GM12878 (cell line): Measurements from ENCODE around the gene GMPR2. TPM values are rescaled to one million over a fixed set of nuclear protein-coding genes. Genes with fewer than 3 reads are reported as not detected.

Experiments
- ATAC-seq: fragments of 200-7000 bp; cut with Tn5 transposase; 3 replicates; pipeline ENCODE4 v1.9.1; 2020; ENCODE audit warnings: mild to moderate bottlenecking, moderate library complexity
- BruUV-seq: library from RNA; stranded (reverse); fragments of 400-500 nt; replicated peaks from 2 replicates; lab custom pipeline; 2021; lab: Mats Ljungman, UMichigan
- CTCF ChIA-PET: fragments of 300-600 bp; sonication (Branson Sonifier 250); formaldehyde crosslinking; extraction: SDS; loops from one replicate; lab custom pipeline; 2021; ENCODE audit warnings: inconsistent platforms; lab: Yijun Ruan, JAX
- POLR2A ChIA-PET: fragments of 350-600 bp; formaldehyde crosslinking; extraction: SDS; loops from one replicate; lab custom pipeline; 2021; ENCODE audit warnings: inconsistent platforms; lab: Charles Lee
- RAD21 ChIA-PET: fragments of 300-600 bp; sonication (Branson Sonifier 250); formaldehyde crosslinking; loops from one replicate; lab custom pipeline; 2023; ENCODE audit warnings: antibody characterized with exemption; ENCODE audit not compliant: unreplicated experiment; lab: Charles Lee
- SMC1A ChIA-PET: fragments of 300-600 bp; sonication (Branson Sonifier 250); formaldehyde crosslinking; loops from one replicate; lab custom pipeline; 2023; ENCODE audit not compliant: unreplicated experiment, uncharacterized antibody; lab: Charles Lee
- DNase-seq: peaks from one replicate; pipeline ENCODE4 v3.0.0-alpha.2; 2011; ENCODE audit warnings: low read depth, low spot score
- FAIRE-seq: peaks from 3 replicates; lab custom pipeline; 2011; peaks lifted over from hg19 to GRCh38; lab: Jason Lieb, UNC
- H2AFZ ChIP-seq: 2 replicates; pipeline ENCODE4 v1.6.0; 2011; ENCODE audit warnings: low read depth, low read length, control low read depth; ENCODE audit not compliant: control insufficient read depth
- H3K27ac ChIP-seq: 2 replicates; pipeline ENCODE4 v1.5.1; 2011; ENCODE audit warnings: control low read depth; ENCODE audit not compliant: control insufficient read depth, insufficient read depth
- H3K27me3 ChIP-seq, 2 experiments: replicated peaks in 1 of 2; 2 replicates each; pipeline versions ENCODE4 v1.6.0 to v1.6.1; 2011; ENCODE audit warnings: low read length in 1 of 2; ENCODE audit not compliant: control insufficient read depth in 2 of 2, insufficient read depth in 2 of 2
- H3K36me3 ChIP-seq, 2 experiments: 2 replicates each; pipeline ENCODE4 v1.5.1; 2011; ENCODE audit warnings: low read length in 1 of 2; ENCODE audit not compliant: control insufficient read depth in 2 of 2, insufficient read depth in 2 of 2
- H3K4me1 ChIP-seq: 2 replicates; pipeline ENCODE4 v1.6.1; 2011; ENCODE audit warnings: mild to moderate bottlenecking, low read length, moderate library complexity, mixed read lengths; ENCODE audit not compliant: control insufficient read depth, insufficient read depth
- H3K4me2 ChIP-seq: 2 replicates; pipeline ENCODE4 v1.6.0; 2011; ENCODE audit warnings: control low read depth; ENCODE audit not compliant: control insufficient read depth, insufficient read depth
- H3K4me3 ChIP-seq: fragments of 200-600 bp; sonication (generic); 2 replicates; pipeline ENCODE4 v1.5.1; 2016
- H3K79me2 ChIP-seq: 2 replicates; pipeline ENCODE4 v1.6.0; 2011; ENCODE audit warnings: low read length; ENCODE audit not compliant: control insufficient read depth, insufficient read depth
- H3K9ac ChIP-seq: 2 replicates; pipeline ENCODE4 v1.8.0; 2011; ENCODE audit warnings: low read length, control low read depth, mixed read lengths; ENCODE audit not compliant: control insufficient read depth, insufficient read depth
- H3K9me3 ChIP-seq: replicated peaks from 3 replicates; pipeline ENCODE4 v1.5.1; 2011; ENCODE audit warnings: mild to moderate bottlenecking, low read length; ENCODE audit not compliant: control insufficient read depth, insufficient read depth
- H4K20me1 ChIP-seq: 2 replicates; pipeline ENCODE4 v1.6.0; 2011; ENCODE audit not compliant: control insufficient read depth, insufficient read depth
- BCL3 ChIP-seq: IDR thresholded peaks from 2 replicates; pipeline ENCODE4 v1.6.1; 2011; ENCODE audit warnings: borderline replicate concordance, low read depth, mild to moderate bottlenecking, moderate library complexity, low read length; ENCODE audit not compliant: insufficient read depth, poor library complexity, severe bottlenecking
- CEBPB ChIP-seq, 2 experiments: fragments of 150-350 bp in 1 of 2; IDR thresholded peaks; 2 replicates each; pipeline ENCODE4 v1.6.1; 2012 to 2014; ENCODE audit warnings: low read depth in 2 of 2, low read length in 2 of 2, borderline replicate concordance in 1 of 2, inconsistent platforms in 1 of 2
- E4F1 ChIP-seq: fragments of 450-650 bp; IDR thresholded peaks from 2 replicates; pipeline ENCODE4 v1.6.1; 2018; ENCODE audit warnings: borderline replicate concordance, mild to moderate bottlenecking; ENCODE audit not compliant: partially characterized antibody
- JUNB ChIP-seq: IDR thresholded peaks from 2 replicates; pipeline ENCODE4 v1.6.1; 2016; ENCODE audit warnings: antibody characterized with exemption, mild to moderate bottlenecking
- KAT2A ChIP-seq: conservative IDR thresholded peaks from 2 replicates; pipeline ENCODE4 v1.6.1; 2011; ENCODE audit warnings: low read depth, low read length; ENCODE audit not compliant: control insufficient read depth
- NR2C2 ChIP-seq: IDR thresholded peaks from 2 replicates; pipeline ENCODE4 v1.6.1; 2011; ENCODE audit warnings: borderline replicate concordance, low read depth; ENCODE audit not compliant: control insufficient read depth, insufficient read length
- PAX5 ChIP-seq: IDR thresholded peaks from 2 replicates; pipeline ENCODE4 v1.6.1; 2011; ENCODE audit warnings: low read depth, low read length, borderline replicate concordance
- RB1 ChIP-seq: fragments of 450-650 bp; formaldehyde crosslinking; IDR thresholded peaks from 2 replicates; pipeline ENCODE4 v1.6.1; 2017; ENCODE audit warnings: mild to moderate bottlenecking, borderline replicate concordance
- WGBS: methylation state at CpG from one replicate; pipeline ENCODE4 v1.1.6; 2016; ENCODE audit warnings: low lambda C conversion rate; ENCODE audit not compliant: insufficient replicate concordance, insufficient coverage; ENCODE audit errors: missing lambda C conversion rate; 5-methylcytosine and 5-hydroxymethylcytosine counted together
- in situ Hi-C: fragments of 300-500 bp; cut with MboI; formaldehyde crosslinking; loops from 9 replicates; pipeline ENCODE4 v1.14.3; 2018; ENCODE audit warnings: mixed read lengths
- intact Hi-C: fragments of 100-400 bp; cut with micrococcal nuclease; formaldehyde crosslinking; loops from one replicate; pipeline ENCODE4 v1.14.2; 2022; ENCODE audit not compliant: unreplicated experiment
- polyA plus RNA-seq, 11 experiments: library from polyadenylated mRNA; depleted of rRNA in 4 of 11; unstranded in 6 of 11; stranded (reverse) in 5 of 11; fragments of >200 nt; fragmentation: Nextera tagmentation in 4 of 11; fragmentation: Illumina TruSeq in 1 of 11; extraction: Ambion mirVana in 4 of 11; extraction: Trizol in 1 of 11; gene quantifications; 1 replicate in 1 of 11; 2 replicates in 10 of 11; pipeline versions ENCODE4 v1.2.1 to v1.2.3, GENCODE V29; 2011 to 2016; ENCODE audit warnings: inconsistent platforms in 2 of 11, missing spikeins in 2 of 11, low read depth in 1 of 11
- total RNA-seq, 4 experiments: library from RNA; depleted of rRNA in 3 of 4; stranded (reverse); fragments of >200 nt in 3 of 4; fragmentation: Illumina TruSeq in 1 of 4; extraction: Trizol in 1 of 4; gene quantifications; 2 replicates each; pipeline versions ENCODE4 v1.2.1 to v1.2.3, GENCODE V29; 2013 to 2021

GMPR2 gene
- total and polyA plus RNA-seq, 10 of the 15 experiments (the other 5 are each of a cell fraction or from before 2014, with no cell fraction given) = 55.1 to 80.3 (median 61.5) TPM

- no peak overlapping the region for H3K4me3 ChIP-seq
- H4K20me1 ChIP-seq = no peaks in the 10 kb centered on the region
- H3K27me3 ChIP-seq = no peaks in the 10 kb centered on the region
- SMC1A ChIA-PET = interaction anchor here (1.1 to 11.8 kb wide), 4 partner anchors 10 to 40 kb away, joined by 3 to 115 read pairs (median 4); partner anchors contain the start of genes DHRS1 and NOP9
- CTCF ChIA-PET = interaction anchor here (1.2 to 17.1 kb wide), 4 partner anchors 11 to 148 kb away, joined by 3 to 269 read pairs (median 135); partner anchors contain the start of genes CIDEB, DHRS1, NOP9 and TINF2
- intact Hi-C loops = no loop called here
- no peak overlapping the region for H3K9ac ChIP-seq
- BruUV-seq = no TSS peak
- ATAC-seq = no peak
- POLR2A ChIA-PET = interaction anchor here (1.6 to 2.4 kb wide), 2 partner anchors 9 to 10 kb away, joined by 3 to 12 read pairs; no protein-coding TSS in a partner anchor
- TF ChIP-seq RB1 (no peak), JUNB (no peak), E4F1 (no peak), CEBPB (IDR thresholded peaks at IDR 0.05; ENCODE audit: borderline replicate concordance in 1 of 2, low read depth in 2 of 2, low read length in 2 of 2) (no peak), PAX5 (no peak), KAT2A (no peak), BCL3 (no peak), NR2C2 (no peak)
- TF ChIP-seq, all 136 proteins: peak for 0
- in situ Hi-C loops = no loop called here
- Histone ChIP-seq H3K4me1 (peaks cover 14% of the 10 kb centered on the region), H3K27ac (no peak overlapping the region), H3K79me2 (no peaks in the 10 kb centered on the region; the same call in 1 of the 2 replicates), H3K9me3 (no peaks in the 10 kb centered on the region), H3K4me2 (no peak overlapping the region), H2AFZ (no peak overlapping the region), H3K36me3 (no peaks in the 10 kb centered on the region)
- FAIRE-seq (no peak), DNase-seq (no peak)
- RAD21 ChIA-PET = interaction anchor here (1.5 kb wide), 1 partner anchor 41 kb away, joined by 4 read pairs; the partner anchor contains the start of gene TINF2
- WGBS = 80% methylated on average over 5 of the region's 5 CpGs
Measured at GRCh38 chr14:24283796-24284460, 51.2 kb downstream of the GMPR2 start.
